OCI-LY1 (cell line): ENCODE data around the gene WIPF3.

Experiments
- EZH2 ChIP-seq: fragments of 200-600 bp; sonication (generic), shearing (Covaris generic); IDR thresholded peaks from 2 replicates; pipeline ENCODE4 v1.8.0; 2017; ENCODE audit warnings: borderline replicate concordance, mixed run types, mild to moderate bottlenecking, antibody characterized with exemption, low read length, moderate library complexity, mixed read lengths
- TF ChIP-seq, protein P1 (sequence below): fragments of 200-600 bp; sonication (generic), shearing (Covaris generic); IDR thresholded peaks from 2 replicates; pipeline ENCODE4 v1.5.1; 2017; ENCODE audit warnings: mild to moderate bottlenecking, antibody characterized with exemption, low read length, moderate library complexity, mixed read lengths

DNA sequence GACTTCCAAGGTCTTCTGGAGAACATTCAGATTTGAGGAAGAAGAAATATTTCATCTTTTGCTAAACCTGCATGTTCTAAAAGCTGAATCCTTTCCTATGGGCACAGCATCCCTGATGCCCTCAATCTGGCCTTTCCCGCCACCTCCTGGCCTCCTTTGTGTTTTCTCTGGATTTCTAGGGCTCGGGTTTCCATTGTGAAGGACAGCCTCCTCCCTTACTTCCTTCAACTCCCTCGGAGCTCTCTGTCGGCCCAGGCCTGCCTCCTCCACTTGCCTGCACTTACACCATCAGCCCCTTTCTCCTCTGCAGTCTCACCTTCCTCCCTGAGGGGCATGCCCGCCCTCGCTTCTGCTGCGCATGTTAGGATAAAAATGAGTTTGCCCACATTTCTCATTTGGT, 75.4 kb downstream of the WIPF3 start:
- TF ChIP-seq, protein P1, sequence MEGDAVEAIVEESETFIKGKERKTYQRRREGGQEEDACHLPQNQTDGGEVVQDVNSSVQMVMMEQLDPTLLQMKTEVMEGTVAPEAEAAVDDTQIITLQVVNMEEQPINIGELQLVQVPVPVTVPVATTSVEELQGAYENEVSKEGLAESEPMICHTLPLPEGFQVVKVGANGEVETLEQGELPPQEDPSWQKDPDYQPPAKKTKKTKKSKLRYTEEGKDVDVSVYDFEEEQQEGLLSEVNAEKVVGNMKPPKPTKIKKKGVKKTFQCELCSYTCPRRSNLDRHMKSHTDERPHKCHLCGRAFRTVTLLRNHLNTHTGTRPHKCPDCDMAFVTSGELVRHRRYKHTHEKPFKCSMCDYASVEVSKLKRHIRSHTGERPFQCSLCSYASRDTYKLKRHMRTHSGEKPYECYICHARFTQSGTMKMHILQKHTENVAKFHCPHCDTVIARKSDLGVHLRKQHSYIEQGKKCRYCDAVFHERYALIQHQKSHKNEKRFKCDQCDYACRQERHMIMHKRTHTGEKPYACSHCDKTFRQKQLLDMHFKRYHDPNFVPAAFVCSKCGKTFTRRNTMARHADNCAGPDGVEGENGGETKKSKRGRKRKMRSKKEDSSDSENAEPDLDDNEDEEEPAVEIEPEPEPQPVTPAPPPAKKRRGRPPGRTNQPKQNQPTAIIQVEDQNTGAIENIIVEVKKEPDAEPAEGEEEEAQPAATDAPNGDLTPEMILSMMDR: no peak
- no peak for TF ChIP-seq EZH2
